CD4-positive, alpha-beta T cell treated with Interleukin-12 subunit alpha and Interleukin-12 subunit beta, for 1 hour (primary cell): Measurements from ENCODE around the gene KCNMB2.

Experiments
- DNase-seq: peaks from one replicate; pipeline ENCODE4 v3.0.0-alpha.2; 2020

KCNMB2 gene

GRCh38 chr3:178658694-178659325 lies 122.6 kb downstream of the KCNMB2 start:
- no peak for DNase-seq

GRCh38 chr3:178663201-178663934 lies 127.1 kb downstream of the KCNMB2 start:
- DNase-seq: no peak

- no peak for DNase-seq
Measured at GRCh38 chr3:178665747-178666146, 129.5 kb downstream of the KCNMB2 start.

GRCh38 chr3:178669022-178669601 lies 132.9 kb downstream of the KCNMB2 start:
- DNase-seq: no peak

GRCh38 chr3:178669758-178670157 lies 133.5 kb downstream of the KCNMB2 start:
- DNase-seq: no peak

GRCh38 chr3:178671377-178671776 lies 135.1 kb downstream of the KCNMB2 start:
- DNase-seq: no peak

GRCh38 chr3:178671791-178672190 lies 135.6 kb downstream of the KCNMB2 start:
- no peak for DNase-seq

- no peak for DNase-seq
Measured at GRCh38 chr3:178672275-178672674, 136.0 kb downstream of the KCNMB2 start.

GRCh38 chr3:178673529-178673928 lies 137.3 kb downstream of the KCNMB2 start:
- DNase-seq: no peak

GRCh38 chr3:178676077-178676476 lies 139.8 kb downstream of the KCNMB2 start:
- DNase-seq: no peak

GRCh38 chr3:178676942-178677790 lies 140.9 kb downstream of the KCNMB2 start:
- no peak for DNase-seq

- no peak for DNase-seq
Measured at GRCh38 chr3:178677961-178678360, 141.7 kb downstream of the KCNMB2 start.

- no peak for DNase-seq
Measured at GRCh38 chr3:178680037-178680436, 143.8 kb downstream of the KCNMB2 start.

GRCh38 chr3:178680489-178680888 lies 144.3 kb downstream of the KCNMB2 start:
- no peak for DNase-seq

- DNase-seq: no peak
Measured at GRCh38 chr3:178684881-178685590, 148.8 kb downstream of the KCNMB2 start.

- DNase-seq: no peak
Measured at GRCh38 chr3:178685591-178685906, 149.3 kb downstream of the KCNMB2 start.

GRCh38 chr3:178686826-178687225 lies 150.6 kb downstream of the KCNMB2 start:
- no peak for DNase-seq

- DNase-seq: no peak
Measured at GRCh38 chr3:178690571-178690970, 154.3 kb downstream of the KCNMB2 start.

- DNase-seq: no peak
Measured at GRCh38 chr3:178699364-178699763, 163.1 kb downstream of the KCNMB2 start.

GRCh38 chr3:178699810-178700209 lies 163.6 kb downstream of the KCNMB2 start:
- DNase-seq: no peak

- DNase-seq: no peak
Measured at GRCh38 chr3:178703268-178703975, 167.2 kb downstream of the KCNMB2 start.

- no peak for DNase-seq
Measured at GRCh38 chr3:178705925-178706324, 169.7 kb downstream of the KCNMB2 start.
